GM12801 (cell line): Measurements from ENCODE around the gene PNPLA3.

Experiments
- CTCF ChIP-seq: IDR thresholded peaks from one replicate; pipeline ENCODE4 v1.5.1; 2011; ENCODE audit warnings: control low read depth; ENCODE audit not compliant: insufficient read length; ENCODE audit errors: extremely low read depth

The PNPLA3 gene

GRCh38 chr22:43923631-43924464 is at the start of gene PNPLA3:
PNPLA3 (plus strand) TSS chr22:43923805; CDS start chr22:43923912, 107 bp downstream.
- no peak for TF ChIP-seq CTCF

- no peak for TF ChIP-seq CTCF
Measured at GRCh38 chr22:43876866-43877509, 46.6 kb upstream of the PNPLA3 start.

GRCh38 chr22:43878079-43878795 is 45.4 kb upstream of the PNPLA3 start:
- no peak for TF ChIP-seq CTCF

GRCh38 chr22:43878831-43879550 is 44.6 kb upstream of the PNPLA3 start:
- TF ChIP-seq CTCF: no peak

GRCh38 chr22:43879901-43880540 is 43.6 kb upstream of the PNPLA3 start:
- TF ChIP-seq CTCF: no peak

GRCh38 chr22:43880541-43880991 is 43.0 kb upstream of the PNPLA3 start:
- no peak for TF ChIP-seq CTCF
